SU-DHL-6 (cell line): Measurements from ENCODE around the gene F2RL3.

Experiments used
- EZH2phosphoT487 ChIP-seq: fragments of 200-600 bp; sonication (generic), shearing (Covaris generic); conservative IDR thresholded peaks from 2 replicates; pipeline ENCODE4 v1.6.1; 2018; ENCODE audit warnings: mild to moderate bottlenecking, antibody characterized with exemption, low read length, moderate library complexity, mixed read lengths
- TF ChIP-seq, protein P1 (sequence below): fragments of 200-600 bp; sonication (generic); IDR thresholded peaks from one replicate; pipeline ENCODE4 v1.5.1; 2017; ENCODE audit warnings: antibody characterized with exemption, mild to moderate bottlenecking, low read length, moderate library complexity; ENCODE audit not compliant: insufficient read depth, poor library complexity, severe bottlenecking

DNA sequence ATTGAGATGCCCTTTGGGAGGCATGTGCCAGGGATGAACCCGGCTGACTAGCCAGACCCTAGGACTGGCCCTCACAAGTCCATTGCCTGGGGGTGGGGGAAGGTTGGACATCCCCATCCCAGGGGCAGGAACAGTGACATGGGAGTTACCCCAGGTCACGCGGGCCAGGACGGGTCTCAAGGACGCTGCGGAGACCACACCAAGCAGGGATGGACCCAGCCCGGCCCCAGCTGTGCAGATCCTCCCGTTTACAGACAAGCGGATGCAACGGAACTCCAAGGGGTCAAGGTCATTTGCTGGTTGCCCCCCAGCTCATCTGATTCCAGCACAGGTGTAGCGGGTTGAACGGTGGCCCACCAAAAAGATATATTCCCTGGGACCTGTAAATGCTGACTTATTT lies 20.0 kb downstream of the F2RL3 start:
- TF ChIP-seq, protein P1, sequence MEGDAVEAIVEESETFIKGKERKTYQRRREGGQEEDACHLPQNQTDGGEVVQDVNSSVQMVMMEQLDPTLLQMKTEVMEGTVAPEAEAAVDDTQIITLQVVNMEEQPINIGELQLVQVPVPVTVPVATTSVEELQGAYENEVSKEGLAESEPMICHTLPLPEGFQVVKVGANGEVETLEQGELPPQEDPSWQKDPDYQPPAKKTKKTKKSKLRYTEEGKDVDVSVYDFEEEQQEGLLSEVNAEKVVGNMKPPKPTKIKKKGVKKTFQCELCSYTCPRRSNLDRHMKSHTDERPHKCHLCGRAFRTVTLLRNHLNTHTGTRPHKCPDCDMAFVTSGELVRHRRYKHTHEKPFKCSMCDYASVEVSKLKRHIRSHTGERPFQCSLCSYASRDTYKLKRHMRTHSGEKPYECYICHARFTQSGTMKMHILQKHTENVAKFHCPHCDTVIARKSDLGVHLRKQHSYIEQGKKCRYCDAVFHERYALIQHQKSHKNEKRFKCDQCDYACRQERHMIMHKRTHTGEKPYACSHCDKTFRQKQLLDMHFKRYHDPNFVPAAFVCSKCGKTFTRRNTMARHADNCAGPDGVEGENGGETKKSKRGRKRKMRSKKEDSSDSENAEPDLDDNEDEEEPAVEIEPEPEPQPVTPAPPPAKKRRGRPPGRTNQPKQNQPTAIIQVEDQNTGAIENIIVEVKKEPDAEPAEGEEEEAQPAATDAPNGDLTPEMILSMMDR: no peak
- no peak for TF ChIP-seq EZH2phosphoT487
